ENCODE data around the gene FRAT2. TPM values are rescaled to one million over a fixed set of nuclear protein-coding genes. Genes with fewer than 3 reads are reported as not detected.

The FRAT2 gene
- total and polyA plus RNA-seq, 10 of the 15 experiments (the other 5 are each of a cell fraction or from before 2014, with no cell fraction given) = 0.69 to 5.9 (median 3.8) TPM

- peak; percentile 98 for TF ChIP-seq PKNOX1 (IDR thresholded peaks at IDR 0.05)
- no peak for TF ChIP-seq ZNF274 (IDR thresholded peaks at IDR 0.05; ENCODE audit: insufficient read depth, insufficient read length)
- TF ChIP-seq ZBTB40 (IDR thresholded peaks at IDR 0.05; ENCODE audit: borderline replicate concordance) = peak; percentile 48; the same call in 1 of the 2 replicates
- no peak for TF ChIP-seq SMC3 (IDR thresholded peaks at IDR 0.05; ENCODE audit: borderline replicate concordance, low read length)
- TF ChIP-seq POU2F2 (IDR thresholded peaks at IDR 0.05; ENCODE audit: borderline replicate concordance, low read depth, low read length) = no peak
- no peak for TF ChIP-seq HDAC2 (IDR thresholded peaks at IDR 0.05)
- TF ChIP-seq ASH2L (IDR thresholded peaks at IDR 0.05; ENCODE audit: borderline replicate concordance, low read depth) = no peak
- TF ChIP-seq MYB (IDR thresholded peaks at IDR 0.05; ENCODE audit: borderline replicate concordance, low read depth, low read length) = no peak
- TF ChIP-seq ZSCAN29 (IDR thresholded peaks at IDR 0.05) = no peak
- TF ChIP-seq ZZZ3 (IDR thresholded peaks at IDR 0.05; ENCODE audit: control insufficient read depth, insufficient read length, low read depth) = no peak
- TF ChIP-seq ETV6 (conservative IDR thresholded peaks at IDR 0.05 in 1 of 2, IDR thresholded peaks at IDR 0.05 in 1 of 2; ENCODE audit: borderline replicate concordance in 1 of 2, low read depth in 1 of 2) = peak in 1 of 2 experiments; percentile 19; a peak in 1 of 4 replicates
- no peak for TF ChIP-seq EP300 (IDR thresholded peaks at IDR 0.05; ENCODE audit: borderline replicate concordance in 1 of 2, control insufficient read depth in 1 of 2, low read depth in 2 of 2, low read length in 2 of 2)
- peak; percentile 75; the same call in 1 of the 2 replicates for TF ChIP-seq POLR2AphosphoS5 (IDR thresholded peaks at IDR 0.05; ENCODE audit: low read length)
- 0 out of 2 replicates have a peak, but pooled peaks have one; percentile 15 for TF ChIP-seq ATF7 (IDR thresholded peaks at IDR 0.05; ENCODE audit: low read depth)
- TF ChIP-seq MTA2 (IDR thresholded peaks at IDR 0.05; ENCODE audit: low read depth) = no peak
- TF ChIP-seq MEF2A (IDR thresholded peaks at IDR 0.05; ENCODE audit: insufficient read depth, low read depth, low read length) = no peak
- no peak for TF ChIP-seq YBX1 (IDR thresholded peaks at IDR 0.05)
- TF ChIP-seq STAT3 (IDR thresholded peaks at IDR 0.05; ENCODE audit: low read depth, low read length) = no peak
- TF ChIP-seq MTA3 (IDR thresholded peaks at IDR 0.05; ENCODE audit: borderline replicate concordance, low read length) = no peak
- TF ChIP-seq KAT2A (conservative IDR thresholded peaks at IDR 0.05; ENCODE audit: control insufficient read depth, low read depth, low read length) = no peak
- TF ChIP-seq ZNF687 (IDR thresholded peaks at IDR 0.05) = no peak
Observed at GRCh38 chr10:97292097-97292861, 42.2 kb downstream of the FRAT2 start, which contains the start of gene ARHGAP19 (continued).
